ENCODE measurements around the gene SEPTIN1. TPM values are rescaled to one million over a fixed set of nuclear protein-coding genes. Genes with fewer than 3 reads are reported as not detected.

SEPTIN1 gene
- total and polyA plus RNA-seq, 2 of the 4 experiments (the other 2 are of a cell fraction) = 0.24 TPM; not detected in 1

- Histone ChIP-seq H3K27ac (ENCODE audit: insufficient read depth, low read length) (peak overlapping the region; percentile 93), H4K20me1 (ENCODE audit: insufficient read depth, low read length) (peaks cover 11% of the 10 kb centered on the region; the same call in 1 of the 2 replicates), H4K5ac (ENCODE audit: low read depth, low read length) (peak overlapping the region; percentile 84), H2BK5ac (ENCODE audit: low read depth, low read length, poor library complexity, severe bottlenecking) (peak overlapping the region; percentile 91), H3K23ac (ENCODE audit: low read depth, low read length) (peak overlapping the region; percentile 63), H3K56ac (ENCODE audit: extremely low read depth, insufficient read depth, low read length) (peak overlapping the region; percentile 85), H2BK120ac (ENCODE audit: low read depth, low read length) (peak overlapping the region; percentile 71), H3K4me2 (ENCODE audit: low read depth, low read length) (peak overlapping the region; percentile 80), H4K8ac (ENCODE audit: low read depth in 2 of 2, low read length in 2 of 2) (peak overlapping the region; percentile 55 to 93), H4K91ac (ENCODE audit: insufficient read depth, low read depth, low read length) (peak overlapping the region; percentile 88), H2AK5ac (ENCODE audit: low read depth, low read length) (peak overlapping the region; percentile 88), H3K79me1 (ENCODE audit: low read depth in 1 of 2, low read length in 2 of 2) (peaks cover 10 to 73% of the 10 kb centered on the region in 2 experiments), H3K4me1 (ENCODE audit: control insufficient read depth, insufficient read depth, low read length) (peaks cover 7% of the 10 kb centered on the region; the same call in 1 of the 2 replicates), H3K9me3 (ENCODE audit: control insufficient read depth, insufficient read depth, low read length) (no peaks in the 10 kb centered on the region), H2BK20ac (ENCODE audit: low read depth, low read length) (peak overlapping the region; percentile 0; the same call in 1 of the 2 replicates), H3K4me3 (ENCODE audit: insufficient read depth, low read depth, low read length) (peak overlapping the region; percentile 46), H3K27me3 (ENCODE audit: control insufficient read depth, insufficient read depth, low read length) (no peaks in the 10 kb centered on the region), H3K9me1 (ENCODE audit: insufficient read depth, low read length) (peaks cover 9% of the 10 kb centered on the region), H3K14ac (replicated peaks; ENCODE audit: low read depth, low read length) (peak overlapping the region; percentile 62), H3K18ac (ENCODE audit: low read depth, low read length) (no peak overlapping the region), H2AK9ac (replicated peaks; ENCODE audit: low read depth, low read length, poor library complexity) (peak overlapping the region; percentile 96), H2BK15ac (ENCODE audit: low read depth, low read length) (peak overlapping the region; percentile 12; the same call in 1 of the 3 replicates), H3K9ac (ENCODE audit: low read depth, low read length) (peak overlapping the region; percentile 81), H2AFZ (replicated peaks; ENCODE audit: low read length, poor library complexity) (peak overlapping the region; percentile 99), H3K36me3 (ENCODE audit: control insufficient read depth, insufficient read depth, low read length) (peaks cover 51% of the 10 kb centered on the region), H3K4ac (ENCODE audit: low read depth, low read length) (peak overlapping the region; percentile 91)
- no peak for DNase-seq
- intact Hi-C loops (cut with micrococcal nuclease) = no loop called here
- 80% methylated on average over 1 of the region's 7 CpGs; no CpG with 5 or more reads in 1 of the 2 experiments for WGBS, 2 experiments (ENCODE audit: extremely low coverage in 2 of 2, insufficient read length in 1 of 2)
- CTCF ChIA-PET = no interaction called here
- POLR2A ChIA-PET (ENCODE audit: unreplicated experiment) = no interaction called here
- in situ Hi-C loops (cut with MboI; ENCODE audit: low sequenced_read_pairs) = no loop called here
- ATAC-seq (ENCODE audit: low read depth) = no peak
- no TSS peak for BruUV-seq (replicated peaks)
- dilution Hi-C loops (cut with HindIII; ENCODE audit: low sequenced_read_pairs, unreplicated experiment) = no loop called here
- TF ChIP-seq RCOR1 (IDR thresholded peaks at IDR 0.05; ENCODE audit: insufficient replicate concordance, low read length) (no peak), SMC3 (IDR thresholded peaks at IDR 0.05; ENCODE audit: low read depth, low read length) (no peak), RFX5 (IDR thresholded peaks at IDR 0.05; ENCODE audit: low read depth, low read length) (no peak), RAD21 (IDR thresholded peaks at IDR 0.05; ENCODE audit: low read length) (no peak), FOS (IDR thresholded peaks at IDR 0.05; ENCODE audit: low read depth, low read length) (no peak), CTCF (conservative IDR thresholded peaks at IDR 0.05; ENCODE audit: low read depth, low read length) (no peak), BHLHE40 (IDR thresholded peaks at IDR 0.05; ENCODE audit: low read depth, low read length) (no peak), CHD1 (IDR thresholded peaks at IDR 0.05; ENCODE audit: low read depth, low read length) (no peak), CEBPB (IDR thresholded peaks at IDR 0.05; ENCODE audit: low read depth, low read length) (no peak), NFE2L2 (IDR thresholded peaks at IDR 0.05; ENCODE audit: low read depth, low read length) (no peak), POLR2A (IDR thresholded peaks at IDR 0.05; ENCODE audit: low read depth, low read length) (no peak), USF2 (IDR thresholded peaks at IDR 0.05; ENCODE audit: low read depth, low read length) (no peak), MAZ (IDR thresholded peaks at IDR 0.05; ENCODE audit: borderline replicate concordance, low read depth, low read length) (no peak), MAFK (IDR thresholded peaks at IDR 0.05; ENCODE audit: low read depth, low read length) (no peak), ELK1 (IDR thresholded peaks at IDR 0.05; ENCODE audit: borderline replicate concordance, low read depth, low read length) (no peak)
These were observed 26.4 kb downstream of the SEPTIN1 start for GRCh38 chr16:30355954-30356308.

Measured in IMR-90 (cell line).